Fibroblast of pulmonary artery (primary cell): ENCODE data around the gene GMPPA.

Experiments
- DNase-seq: peaks from one replicate; pipeline ENCODE4 v3.0.0-alpha.2; 2010; ENCODE audit warnings: low read depth
- H3K4me3 ChIP-seq: replicated peaks from 2 replicates; pipeline ENCODE4 v1.5.1; 2011; ENCODE audit warnings: low read depth, mild to moderate bottlenecking, control low read depth, low read length, moderate library complexity
- CTCF ChIP-seq: IDR thresholded peaks from 2 replicates; pipeline ENCODE4 v1.5.1; 2011; ENCODE audit warnings: mild to moderate bottlenecking, control low read depth, low read length, inconsistent platforms; ENCODE audit errors: missing control alignments

GMPPA gene

GRCh38 chr2:219482674-219483405 is 15.9 kb upstream of the GMPPA start:
- DNase-seq = no peak
- H3K4me3 ChIP-seq = no peak overlapping the region
- no peak for TF ChIP-seq CTCF

GRCh38 chr2:219483451-219484342 is 15.0 kb upstream of the GMPPA start:
- no peak for DNase-seq
- H3K4me3 ChIP-seq = no peak overlapping the region
- no peak for TF ChIP-seq CTCF

DNA sequence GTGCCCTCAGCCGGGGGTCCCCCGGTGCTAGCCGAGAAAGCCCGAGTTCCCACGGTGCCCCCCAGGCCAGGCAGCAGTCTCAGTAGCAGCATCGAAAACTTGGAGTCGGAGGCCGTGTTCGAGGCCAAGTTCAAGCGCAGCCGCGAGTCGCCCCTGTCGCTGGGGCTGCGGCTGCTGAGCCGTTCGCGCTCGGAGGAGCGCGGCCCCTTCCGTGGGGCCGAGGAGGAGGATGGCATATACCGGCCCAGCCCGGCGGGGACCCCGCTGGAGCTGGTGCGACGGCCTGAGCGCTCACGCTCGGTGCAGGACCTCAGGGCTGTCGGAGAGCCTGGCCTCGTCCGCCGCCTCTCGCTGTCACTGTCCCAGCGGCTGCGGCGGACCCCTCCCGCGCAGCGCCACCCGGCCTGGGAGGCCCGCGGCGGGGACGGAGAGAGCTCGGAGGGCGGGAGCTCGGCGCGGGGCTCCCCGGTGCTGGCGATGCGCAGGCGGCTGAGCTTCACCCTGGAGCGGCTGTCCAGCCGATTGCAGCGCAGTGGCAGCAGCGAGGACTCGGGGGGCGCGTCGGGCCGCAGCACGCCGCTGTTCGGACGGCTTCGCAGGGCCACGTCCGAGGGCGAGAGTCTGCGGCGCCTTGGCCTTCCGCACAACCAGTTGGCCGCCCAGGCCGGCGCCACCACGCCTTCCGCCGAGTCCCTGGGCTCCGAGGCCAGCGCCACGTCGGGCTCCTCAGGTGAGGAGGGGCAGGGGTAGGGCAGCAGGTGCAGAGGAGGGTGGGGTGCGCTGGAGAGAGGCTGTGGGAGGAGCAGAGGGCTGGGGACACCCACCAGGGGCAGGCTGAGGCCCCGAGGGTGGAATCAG is 14.1 kb upstream of the GMPPA start:
- TF ChIP-seq CTCF = no peak
- no peak for DNase-seq
- H3K4me3 ChIP-seq = no peak overlapping the region

GRCh38 chr2:219485201-219485580 is 13.5 kb upstream of the GMPPA start:
- no peak for TF ChIP-seq CTCF
- H3K4me3 ChIP-seq = no peak overlapping the region
- no peak for DNase-seq

DNA sequence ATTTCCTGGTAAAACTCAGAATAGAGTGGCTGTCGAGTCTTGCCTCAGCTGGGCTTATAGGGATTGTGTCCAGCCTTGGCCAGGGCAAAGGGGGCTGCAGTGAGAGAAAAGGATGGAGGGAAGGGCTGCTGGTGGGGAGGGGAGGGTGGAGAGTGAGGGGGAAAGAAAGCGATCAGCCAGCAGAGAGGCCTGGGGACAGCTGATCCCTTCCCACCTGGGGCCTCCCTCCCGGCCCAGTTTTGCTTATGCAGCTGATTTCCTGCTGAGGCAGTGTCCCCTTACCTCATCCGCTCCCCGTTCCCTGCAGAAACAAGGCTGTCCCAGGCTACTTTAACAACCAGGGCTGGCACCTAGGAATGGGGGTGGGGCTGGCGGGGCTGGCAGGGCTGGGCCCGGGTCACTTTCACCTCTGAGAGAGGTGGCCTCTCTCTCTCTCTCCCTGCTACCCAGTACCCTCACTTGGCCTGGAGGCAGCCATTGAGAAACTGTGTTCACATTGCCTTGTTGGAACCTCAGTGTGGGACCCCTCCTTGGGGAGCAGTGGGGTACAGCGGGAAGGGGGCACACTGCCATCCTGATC is 12.2 kb upstream of the GMPPA start:
- no peak for DNase-seq
- TF ChIP-seq CTCF = no peak
- H3K4me3 ChIP-seq = no peak overlapping the region

- H3K4me3 ChIP-seq = no peak overlapping the region
- no peak for TF ChIP-seq CTCF
- DNase-seq = no peak
Measured at GRCh38 chr2:219488149-219488843, 10.4 kb upstream of the GMPPA start.
